ENCODE measurements around the gene ISCA2.
"Not testable (repeated sequence)": the region's sequence is repeated elsewhere in the genome, so short reads cannot be mapped to it uniquely, and the experiment has no call there.

ISCA2 gene

DNA sequence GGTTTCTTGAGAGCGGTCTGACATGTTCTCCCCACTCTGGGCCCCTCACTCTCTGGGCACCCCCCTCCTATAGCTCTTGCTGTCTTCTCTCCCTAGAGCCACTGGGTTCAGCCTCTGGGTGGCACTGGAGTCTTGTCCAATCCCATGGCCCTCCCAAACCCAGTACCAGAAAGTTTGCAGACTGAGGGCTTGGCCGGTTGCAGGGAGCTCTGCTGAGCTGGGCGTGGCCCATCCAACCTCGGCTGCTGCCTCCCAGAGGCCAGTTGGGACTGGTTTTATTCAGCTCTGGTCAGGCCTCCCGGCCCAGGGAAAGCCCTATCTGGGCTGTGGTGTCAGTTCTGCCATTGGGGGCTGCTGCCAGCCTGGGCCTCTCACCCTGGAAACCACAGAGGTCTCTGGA is 37.9 kb downstream of the ISCA2 start:
- H3K36me3 ChIP-seq (ENCODE audit: insufficient read depth, low read length): no peaks in the 10 kb centered on the region
- H3K9ac ChIP-seq (ENCODE audit: insufficient read length): no peak overlapping the region
- no peak for DNase-seq (ENCODE audit: low read depth, low spot score)
- H3K4me3 ChIP-seq: no peak overlapping the region
- H3K27ac ChIP-seq: no peak overlapping the region
- H3K9me3 ChIP-seq (ENCODE audit: low read depth, low read length): no peaks in the 10 kb centered on the region
- TF ChIP-seq FOXP2 (optimal IDR thresholded peaks at IDR 0.05; ENCODE audit: control extremely low read depth, extremely low read length, insufficient read depth): no peak
- TF ChIP-seq EZH2 (IDR thresholded peaks at IDR 0.05): no peak
- no peak for TF ChIP-seq POLR2AphosphoS5 (IDR thresholded peaks at IDR 0.05; ENCODE audit: borderline replicate concordance, low read depth, low read length)

GRCh38 chr14:74532246-74532645 is 38.7 kb downstream of the ISCA2 start:
- H3K9ac ChIP-seq (ENCODE audit: insufficient read length): no peak overlapping the region
- H3K9me3 ChIP-seq (ENCODE audit: low read depth, low read length): no peaks in the 10 kb centered on the region
- H3K36me3 ChIP-seq (ENCODE audit: insufficient read depth, low read length): no peaks in the 10 kb centered on the region
- H3K4me3 ChIP-seq: no peak overlapping the region
- H3K27ac ChIP-seq: no peak overlapping the region
- no peak for DNase-seq (ENCODE audit: low read depth, low spot score)
- no peak for TF ChIP-seq POLR2AphosphoS5 (IDR thresholded peaks at IDR 0.05; ENCODE audit: borderline replicate concordance, low read depth, low read length)
- TF ChIP-seq FOXP2 (optimal IDR thresholded peaks at IDR 0.05; ENCODE audit: control extremely low read depth, extremely low read length, insufficient read depth): no peak
- no peak for TF ChIP-seq EZH2 (IDR thresholded peaks at IDR 0.05)

DNA sequence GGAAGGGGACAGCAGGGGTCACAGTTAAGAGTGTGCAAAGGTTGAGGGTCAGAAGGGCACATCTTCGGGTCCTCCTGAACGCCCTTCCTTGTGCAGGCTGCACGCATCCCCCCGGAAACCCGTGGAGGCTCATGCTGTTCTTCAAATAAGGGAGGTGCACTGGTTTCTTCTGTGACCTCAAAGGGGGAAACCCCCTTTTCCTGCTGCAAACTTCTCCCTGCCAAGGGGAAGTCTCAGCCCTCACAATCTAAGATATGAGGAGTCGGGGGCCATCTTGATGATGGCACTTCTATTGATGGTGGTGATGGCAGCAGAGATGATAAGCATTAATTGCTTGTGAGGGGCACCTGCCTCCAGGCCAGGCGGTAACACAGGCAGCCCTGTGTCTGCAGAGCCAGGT is 40.0 kb downstream of the ISCA2 start:
- no peak for TF ChIP-seq POLR2AphosphoS5 (IDR thresholded peaks at IDR 0.05; ENCODE audit: borderline replicate concordance, low read depth, low read length)
- no peak for TF ChIP-seq EZH2 (IDR thresholded peaks at IDR 0.05)
- TF ChIP-seq FOXP2 (optimal IDR thresholded peaks at IDR 0.05; ENCODE audit: control extremely low read depth, extremely low read length, insufficient read depth): no peak
- Histone ChIP-seq H3K9me3 (ENCODE audit: low read depth, low read length) (no peaks in the 10 kb centered on the region), H3K9ac (ENCODE audit: insufficient read length) (no peak overlapping the region), H3K27ac (no peak overlapping the region), H3K36me3 (ENCODE audit: insufficient read depth, low read length) (no peaks in the 10 kb centered on the region), H3K4me3 (no peak overlapping the region)
- DNase-seq (ENCODE audit: low read depth, low spot score): no peak

GRCh38 chr14:74535756-74536325 is 42.3 kb downstream of the ISCA2 start:
- no peak for DNase-seq (ENCODE audit: low read depth, low spot score)
- H3K9me3 ChIP-seq (ENCODE audit: low read depth, low read length): no peaks in the 10 kb centered on the region
- no peak overlapping the region for H3K9ac ChIP-seq (ENCODE audit: insufficient read length)
- no peak for TF ChIP-seq FOXP2 (optimal IDR thresholded peaks at IDR 0.05; ENCODE audit: control extremely low read depth, extremely low read length, insufficient read depth)
- no peak for TF ChIP-seq EZH2 (IDR thresholded peaks at IDR 0.05)
- H3K27ac ChIP-seq: no peak overlapping the region
- H3K4me3 ChIP-seq: no peak overlapping the region
- H3K36me3 ChIP-seq (ENCODE audit: insufficient read depth, low read length): no peaks in the 10 kb centered on the region

DNA sequence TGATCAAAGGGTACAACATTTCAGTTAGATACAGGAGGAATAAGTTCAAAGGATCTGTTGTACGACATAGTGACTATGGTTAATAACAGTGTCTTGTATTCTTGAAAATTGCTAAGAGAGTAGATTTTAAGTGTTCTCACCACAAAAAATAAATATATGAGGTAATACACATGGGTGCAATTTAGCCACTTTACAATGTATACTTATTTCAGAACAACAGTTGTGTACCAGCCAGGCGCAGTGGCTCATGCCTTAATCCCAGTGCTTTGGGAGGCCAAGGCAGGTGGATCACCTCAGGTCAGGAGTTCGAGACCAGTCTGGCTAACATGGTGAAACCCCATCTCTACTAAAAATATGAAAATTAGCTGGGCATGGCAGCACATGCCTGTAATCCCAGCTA is 42.8 kb downstream of the ISCA2 start:
- not testable (repeated sequence) for H3K9me3 ChIP-seq (ENCODE audit: low read depth, low read length); H3K9ac ChIP-seq (ENCODE audit: insufficient read length); H3K4me3 ChIP-seq; DNase-seq (ENCODE audit: low read depth, low spot score); H3K36me3 ChIP-seq (ENCODE audit: insufficient read depth, low read length); H3K27ac ChIP-seq

- Histone ChIP-seq H3K36me3 (ENCODE audit: insufficient read depth, low read length) (no peaks in the 10 kb centered on the region), H3K9me3 (ENCODE audit: low read depth, low read length) (no peaks in the 10 kb centered on the region), H3K27ac (no peak overlapping the region), H3K9ac (ENCODE audit: insufficient read length) (no peak overlapping the region), H3K4me3 (no peak overlapping the region)
- DNase-seq (ENCODE audit: low read depth, low spot score): no peak
- TF ChIP-seq EZH2 (IDR thresholded peaks at IDR 0.05) (no peak), FOXP2 (optimal IDR thresholded peaks at IDR 0.05; ENCODE audit: control extremely low read depth, extremely low read length, insufficient read depth) (no peak), POLR2AphosphoS5 (IDR thresholded peaks at IDR 0.05; ENCODE audit: borderline replicate concordance, low read depth, low read length) (no peak)
These were observed 45.1 kb downstream of the ISCA2 start for GRCh38 chr14:74538411-74539391.

GRCh38 chr14:74539503-74539902 is 45.9 kb downstream of the ISCA2 start:
- H3K4me3 ChIP-seq: no peak overlapping the region
- no peak overlapping the region for H3K27ac ChIP-seq
- H3K36me3 ChIP-seq (ENCODE audit: insufficient read depth, low read length): no peaks in the 10 kb centered on the region
- no peak for DNase-seq (ENCODE audit: low read depth, low spot score)
- H3K9ac ChIP-seq (ENCODE audit: insufficient read length): no peak overlapping the region
- no peaks in the 10 kb centered on the region for H3K9me3 ChIP-seq (ENCODE audit: low read depth, low read length)
- TF ChIP-seq POLR2AphosphoS5 (IDR thresholded peaks at IDR 0.05; ENCODE audit: borderline replicate concordance, low read depth, low read length): no peak
- TF ChIP-seq FOXP2 (optimal IDR thresholded peaks at IDR 0.05; ENCODE audit: control extremely low read depth, extremely low read length, insufficient read depth): no peak
- no peak for TF ChIP-seq EZH2 (IDR thresholded peaks at IDR 0.05)

DNA sequence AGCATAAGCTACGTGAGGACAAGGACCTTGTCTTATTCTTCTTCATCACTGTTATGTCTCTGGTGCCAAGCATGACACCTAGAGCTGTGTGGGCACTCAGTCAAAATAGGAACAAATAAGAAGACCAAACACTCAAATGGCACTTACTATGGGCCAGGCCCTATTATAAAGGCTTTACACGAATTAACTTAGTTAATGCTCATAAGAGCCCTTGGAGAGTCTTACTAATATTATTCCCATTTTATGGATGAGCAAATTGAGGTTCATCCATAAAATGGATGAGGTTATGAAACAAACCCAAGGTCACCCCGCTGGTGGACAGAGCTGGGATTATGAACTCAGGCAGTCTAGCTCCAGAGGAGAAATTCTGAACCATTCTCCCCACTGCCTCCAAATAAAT is 47.7 kb downstream of the ISCA2 start:
- Histone ChIP-seq H3K4me3 (no peak overlapping the region), H3K27ac (no peak overlapping the region), H3K9me3 (ENCODE audit: low read depth, low read length) (no peaks in the 10 kb centered on the region), H3K36me3 (ENCODE audit: insufficient read depth, low read length) (no peaks in the 10 kb centered on the region), H3K9ac (ENCODE audit: insufficient read length) (no peak overlapping the region)
- no peak for DNase-seq (ENCODE audit: low read depth, low spot score)
- no peak for TF ChIP-seq EZH2 (IDR thresholded peaks at IDR 0.05)
- TF ChIP-seq FOXP2 (optimal IDR thresholded peaks at IDR 0.05; ENCODE audit: control extremely low read depth, extremely low read length, insufficient read depth): no peak
- no peak for TF ChIP-seq POLR2AphosphoS5 (IDR thresholded peaks at IDR 0.05; ENCODE audit: borderline replicate concordance, low read depth, low read length)
